Panc1 (cell line): ENCODE results near the gene ELP2. TPM values are rescaled to one million over a fixed set of nuclear protein-coding genes. Genes with fewer than 3 reads are reported as not detected.
"Not testable (repeated sequence)": the region's sequence is repeated elsewhere in the genome, so short reads cannot be mapped to it uniquely, and the experiment has no call there.

Source experiments
- ATAC-seq: fragments of 200-7000 bp; cut with Tn5 transposase; 2 replicates; pipeline ENCODE4 v1.9.1; 2020; ENCODE audit warnings: mild to moderate bottlenecking, moderate library complexity
- BruUV-seq: library from RNA; stranded (reverse); fragments of 400-500 nt; replicated peaks from 2 replicates; lab custom pipeline; 2021; lab: Mats Ljungman, UMichigan
- CTCF ChIA-PET: fragments of 300-600 bp; sonication (Branson Sonifier 250); formaldehyde crosslinking; loops from one replicate; lab custom pipeline; 2022; ENCODE audit warnings: antibody characterized with exemption; lab: Charles Lee
- POLR2A ChIA-PET: fragments of 300-600 bp; sonication (Branson Sonifier 250); formaldehyde crosslinking; loops from one replicate; lab custom pipeline; 2022; ENCODE audit warnings: antibody characterized with exemption; lab: Charles Lee
- DNase-seq: peaks from one replicate; pipeline ENCODE4 v3.0.0-alpha.2; 2010; ENCODE audit warnings: low read depth, low spot score
- H3K27ac ChIP-seq: 2 replicates; pipeline ENCODE4 v1.5.1; 2011; ENCODE audit warnings: mild to moderate bottlenecking, low read length, inconsistent platforms
- H3K27me3 ChIP-seq: fragments of 200-500 bp; sonication (Bioruptor generic); 2 replicates; pipeline ENCODE4 v1.6.0; 2014; ENCODE audit warnings: low read length, inconsistent platforms; ENCODE audit not compliant: control insufficient read depth, insufficient read depth
- H3K36me3 ChIP-seq: fragments of 200-500 bp; sonication (Bioruptor generic); 2 replicates; pipeline ENCODE4 v1.5.1; 2014; ENCODE audit warnings: inconsistent platforms, mild to moderate bottlenecking, low read length, moderate library complexity; ENCODE audit not compliant: control insufficient read depth, insufficient read depth
- H3K4me1 ChIP-seq: 2 replicates; pipeline ENCODE4 v1.5.1; 2011; ENCODE audit warnings: inconsistent platforms, mild to moderate bottlenecking, low read length, moderate library complexity; ENCODE audit not compliant: control insufficient read depth, insufficient read depth
- H3K4me3 ChIP-seq, 2 experiments: 2 replicates each; pipeline ENCODE4 v1.5.1; 2011 to 2012; ENCODE audit warnings: low read depth in 2 of 2, low read length in 2 of 2, mild to moderate bottlenecking in 2 of 2, inconsistent platforms in 1 of 2, moderate library complexity in 1 of 2
- H3K9me3 ChIP-seq: fragments of 200-500 bp; sonication (Bioruptor generic); 2 replicates; pipeline ENCODE4 v1.5.1; 2014; ENCODE audit warnings: low read depth, mild to moderate bottlenecking, inconsistent platforms, low read length, moderate library complexity; ENCODE audit not compliant: control insufficient read depth, insufficient read depth
- POLR2AphosphoS5 ChIP-seq: IDR thresholded peaks from 2 replicates; pipeline ENCODE4 v1.6.1; 2012; ENCODE audit warnings: mild to moderate bottlenecking, low read depth, low read length, moderate library complexity
- SIN3A ChIP-seq: IDR thresholded peaks from 2 replicates; pipeline ENCODE4 v1.6.1; 2012; ENCODE audit warnings: low read depth, mild to moderate bottlenecking, low read length, moderate library complexity, borderline replicate concordance; ENCODE audit not compliant: insufficient read depth
- TCF7L2 ChIP-seq: IDR thresholded peaks from 2 replicates; pipeline ENCODE4 v1.6.1; 2011; ENCODE audit warnings: mild to moderate bottlenecking, low read depth, low read length, inconsistent platforms
- in situ Hi-C: cut with HindIII; loops from 2 replicates; pipeline ENCODE4 v1.10.0; 2016; ENCODE audit warnings: low sequenced_read_pairs, low pct_unique_long_range_greater_than_20kb
- intact Hi-C: fragments of 100-400 bp; cut with micrococcal nuclease; formaldehyde crosslinking; loops from one replicate; pipeline ENCODE4 v1.10.0; 2022; ENCODE audit not compliant: unreplicated experiment
- total RNA-seq: library from RNA; stranded (reverse); gene quantifications from one replicate; pipeline ENCODE4 v1.2.1, GENCODE V29; 2021; ENCODE audit not compliant: unreplicated experiment
- TF ChIP-seq, protein P1 (sequence below): fragments of 450-650 bp; IDR thresholded peaks from 2 replicates; pipeline ENCODE4 v1.5.1; 2017; ENCODE audit warnings: mild to moderate bottlenecking
- TF ChIP-seq, protein P2 (sequence below), 2 experiments: IDR thresholded peaks; 2 replicates each; pipeline ENCODE4 v1.6.1; 2011 to 2012; ENCODE audit warnings: low read depth in 2 of 2, control low read depth in 1 of 2, low read length in 1 of 2, mild to moderate bottlenecking in 1 of 2, moderate library complexity in 1 of 2; ENCODE audit not compliant: insufficient read depth in 1 of 2

ELP2 gene
- total RNA-seq, 1 experiment from 2014 or later = 48.8 TPM

DNA sequence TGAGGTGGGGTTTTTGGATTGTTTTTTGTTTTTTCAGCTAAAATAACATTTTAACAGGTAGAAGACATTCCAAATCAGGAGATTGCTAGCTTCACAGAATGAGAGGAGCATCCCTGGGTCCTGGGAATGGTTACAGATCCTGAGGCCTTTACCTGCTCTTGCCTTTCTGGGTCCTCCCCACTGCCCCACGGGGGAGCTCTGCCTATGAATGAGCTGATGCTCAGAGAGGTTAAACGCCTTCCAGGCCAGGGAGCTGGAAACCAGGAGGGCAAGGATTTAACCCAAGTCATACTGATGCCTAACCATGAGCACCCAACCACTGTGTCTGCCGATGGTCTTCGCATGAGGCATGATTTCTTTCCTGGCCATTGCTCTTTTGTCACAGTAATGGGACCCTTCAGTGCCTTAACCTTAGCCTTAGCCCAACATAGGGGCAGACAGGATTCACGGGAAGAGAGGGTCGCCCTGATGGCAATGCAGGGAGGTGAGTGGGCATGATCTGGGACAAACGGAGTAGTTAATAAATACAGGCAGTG is 73.7 kb downstream of the ELP2 start:
- CTCF ChIA-PET = no interaction called here
- Histone ChIP-seq H3K27me3 (no peaks in the 10 kb centered on the region), H3K4me3 (no peak overlapping the region), H3K4me1 (no peaks in the 10 kb centered on the region), H3K9me3 (no peaks in the 10 kb centered on the region), H3K27ac (no peak overlapping the region), H3K36me3 (no peaks in the 10 kb centered on the region)
- in situ Hi-C loops = no loop called here
- ATAC-seq (no peak), DNase-seq (no peak)
- no TSS peak for BruUV-seq
- intact Hi-C loops = no loop called here
- POLR2A ChIA-PET = no interaction called here
- TF ChIP-seq, protein P1, sequence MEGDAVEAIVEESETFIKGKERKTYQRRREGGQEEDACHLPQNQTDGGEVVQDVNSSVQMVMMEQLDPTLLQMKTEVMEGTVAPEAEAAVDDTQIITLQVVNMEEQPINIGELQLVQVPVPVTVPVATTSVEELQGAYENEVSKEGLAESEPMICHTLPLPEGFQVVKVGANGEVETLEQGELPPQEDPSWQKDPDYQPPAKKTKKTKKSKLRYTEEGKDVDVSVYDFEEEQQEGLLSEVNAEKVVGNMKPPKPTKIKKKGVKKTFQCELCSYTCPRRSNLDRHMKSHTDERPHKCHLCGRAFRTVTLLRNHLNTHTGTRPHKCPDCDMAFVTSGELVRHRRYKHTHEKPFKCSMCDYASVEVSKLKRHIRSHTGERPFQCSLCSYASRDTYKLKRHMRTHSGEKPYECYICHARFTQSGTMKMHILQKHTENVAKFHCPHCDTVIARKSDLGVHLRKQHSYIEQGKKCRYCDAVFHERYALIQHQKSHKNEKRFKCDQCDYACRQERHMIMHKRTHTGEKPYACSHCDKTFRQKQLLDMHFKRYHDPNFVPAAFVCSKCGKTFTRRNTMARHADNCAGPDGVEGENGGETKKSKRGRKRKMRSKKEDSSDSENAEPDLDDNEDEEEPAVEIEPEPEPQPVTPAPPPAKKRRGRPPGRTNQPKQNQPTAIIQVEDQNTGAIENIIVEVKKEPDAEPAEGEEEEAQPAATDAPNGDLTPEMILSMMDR = no peak
- TF ChIP-seq POLR2AphosphoS5 (no peak), SIN3A (no peak), TCF7L2 (no peak)
- TF ChIP-seq, protein P2, sequence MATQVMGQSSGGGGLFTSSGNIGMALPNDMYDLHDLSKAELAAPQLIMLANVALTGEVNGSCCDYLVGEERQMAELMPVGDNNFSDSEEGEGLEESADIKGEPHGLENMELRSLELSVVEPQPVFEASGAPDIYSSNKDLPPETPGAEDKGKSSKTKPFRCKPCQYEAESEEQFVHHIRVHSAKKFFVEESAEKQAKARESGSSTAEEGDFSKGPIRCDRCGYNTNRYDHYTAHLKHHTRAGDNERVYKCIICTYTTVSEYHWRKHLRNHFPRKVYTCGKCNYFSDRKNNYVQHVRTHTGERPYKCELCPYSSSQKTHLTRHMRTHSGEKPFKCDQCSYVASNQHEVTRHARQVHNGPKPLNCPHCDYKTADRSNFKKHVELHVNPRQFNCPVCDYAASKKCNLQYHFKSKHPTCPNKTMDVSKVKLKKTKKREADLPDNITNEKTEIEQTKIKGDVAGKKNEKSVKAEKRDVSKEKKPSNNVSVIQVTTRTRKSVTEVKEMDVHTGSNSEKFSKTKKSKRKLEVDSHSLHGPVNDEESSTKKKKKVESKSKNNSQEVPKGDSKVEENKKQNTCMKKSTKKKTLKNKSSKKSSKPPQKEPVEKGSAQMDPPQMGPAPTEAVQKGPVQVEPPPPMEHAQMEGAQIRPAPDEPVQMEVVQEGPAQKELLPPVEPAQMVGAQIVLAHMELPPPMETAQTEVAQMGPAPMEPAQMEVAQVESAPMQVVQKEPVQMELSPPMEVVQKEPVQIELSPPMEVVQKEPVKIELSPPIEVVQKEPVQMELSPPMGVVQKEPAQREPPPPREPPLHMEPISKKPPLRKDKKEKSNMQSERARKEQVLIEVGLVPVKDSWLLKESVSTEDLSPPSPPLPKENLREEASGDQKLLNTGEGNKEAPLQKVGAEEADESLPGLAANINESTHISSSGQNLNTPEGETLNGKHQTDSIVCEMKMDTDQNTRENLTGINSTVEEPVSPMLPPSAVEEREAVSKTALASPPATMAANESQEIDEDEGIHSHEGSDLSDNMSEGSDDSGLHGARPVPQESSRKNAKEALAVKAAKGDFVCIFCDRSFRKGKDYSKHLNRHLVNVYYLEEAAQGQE (IDR thresholded peaks at IDR 0.05; ENCODE audit: insufficient read depth in 1 of 2, low read depth in 2 of 2, low read length in 1 of 2) = no peak

DNA sequence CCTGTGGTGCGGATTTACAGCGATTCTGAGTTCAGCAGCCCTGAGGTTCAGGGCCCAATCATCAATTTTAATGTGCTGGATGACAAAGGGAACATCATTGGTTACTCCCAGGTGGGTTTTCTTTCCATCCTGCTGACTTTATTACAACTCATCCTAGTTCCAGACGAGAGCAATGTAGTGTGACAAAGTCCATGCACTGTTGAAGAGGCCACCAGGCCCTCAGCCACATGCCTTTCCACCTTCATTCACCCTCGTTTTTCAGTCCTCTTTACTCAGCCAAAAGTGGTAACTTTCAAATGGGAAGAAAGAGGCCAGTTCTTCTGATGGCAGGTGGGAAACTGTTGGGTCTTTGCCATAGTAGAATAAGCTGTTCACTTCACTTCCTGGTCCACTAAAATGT is 75.5 kb downstream of the ELP2 start:
- no peak for ATAC-seq
- in situ Hi-C loops = no loop called here

DNA sequence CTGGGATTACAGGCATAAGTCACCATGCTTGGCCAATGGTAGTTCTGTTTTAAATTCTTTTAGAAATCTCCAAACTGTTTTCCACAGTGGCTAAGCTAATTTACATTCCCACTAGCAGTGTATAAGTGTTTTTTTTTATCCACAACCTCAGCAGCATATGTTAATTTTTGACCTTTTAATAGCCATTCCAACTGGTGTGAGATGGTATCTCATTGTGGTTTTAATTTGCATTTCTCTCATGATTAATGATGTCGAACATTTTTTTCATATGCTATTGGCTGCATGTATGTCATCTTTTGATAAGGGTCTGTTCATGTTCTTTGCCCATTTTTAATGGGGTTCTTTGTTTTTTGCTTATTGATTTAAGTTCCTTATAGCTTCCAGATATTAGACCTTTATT is 77.6 kb downstream of the ELP2 start:
- no peak for DNase-seq
- CTCF ChIA-PET = no interaction called here
- Histone ChIP-seq H3K27me3 (no peaks in the 10 kb centered on the region), H3K4me1 (no peaks in the 10 kb centered on the region), H3K4me3 (no peak overlapping the region), H3K9me3 (no peaks in the 10 kb centered on the region), H3K36me3 (no peaks in the 10 kb centered on the region), H3K27ac (no peak overlapping the region)
- in situ Hi-C loops = no loop called here
- POLR2A ChIA-PET = no interaction called here
- no peak for TF ChIP-seq TCF7L2
- TF ChIP-seq SIN3A = no peak
- TF ChIP-seq, protein P2 (IDR thresholded peaks at IDR 0.05; ENCODE audit: insufficient read depth in 1 of 2, low read depth in 2 of 2, low read length in 1 of 2) = no peak
- TF ChIP-seq, protein P1 = no peak
- TF ChIP-seq POLR2AphosphoS5 = no peak
- BruUV-seq = no TSS peak
- ATAC-seq = no peak
- intact Hi-C loops = no loop called here

More for the DNA sequence above, 75.5 kb downstream of the ELP2 start:
- no peak for DNase-seq
- no peaks in the 10 kb centered on the region for H3K9me3 ChIP-seq
- no peaks in the 10 kb centered on the region for H3K27me3 ChIP-seq
- TF ChIP-seq TCF7L2 = no peak
- no peak overlapping the region for H3K4me3 ChIP-seq
- no peaks in the 10 kb centered on the region for H3K36me3 ChIP-seq
- CTCF ChIA-PET = no interaction called here
- POLR2A ChIA-PET = no interaction called here
- no TSS peak for BruUV-seq
- no peak overlapping the region for H3K27ac ChIP-seq
- intact Hi-C loops = no loop called here
- H3K4me1 ChIP-seq = no peaks in the 10 kb centered on the region

DNA sequence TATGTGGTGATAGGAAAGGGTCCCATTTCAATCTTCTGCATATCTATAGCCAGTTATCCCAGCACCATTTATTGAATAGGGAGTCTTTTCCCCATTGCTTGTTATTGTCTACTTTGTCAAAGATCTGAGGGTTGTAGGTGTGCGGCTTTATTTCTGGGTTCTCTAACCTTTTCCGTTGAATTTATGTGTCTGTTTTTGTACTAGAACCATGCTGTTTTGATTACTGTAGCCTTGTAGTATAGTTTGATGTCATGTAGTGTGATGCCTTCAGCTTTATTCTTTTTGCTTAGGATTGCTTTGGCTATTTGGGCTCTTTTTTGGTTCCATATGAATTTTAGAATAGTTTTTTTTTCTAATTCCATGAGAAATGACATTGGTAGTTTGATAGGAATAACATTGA is 78.3 kb downstream of the ELP2 start:
- H3K36me3 ChIP-seq, H3K27ac ChIP-seq, DNase-seq, POLR2A ChIA-PET, H3K4me1 ChIP-seq, H3K9me3 ChIP-seq, BruUV-seq, H3K4me3 ChIP-seq, H3K27me3 ChIP-seq, CTCF ChIA-PET, intact Hi-C loops, in situ Hi-C loops, ATAC-seq: not testable (repeated sequence)
